Measurements from ENCODE around the gene C3orf18. TPM values are rescaled to one million over a fixed set of nuclear protein-coding genes. Genes with fewer than 3 reads are reported as not detected.

C3orf18 gene
- total RNA-seq, 3 donors from 2014 or later, result 1.5 to 14.1 (median 2.5) TPM

DNA sequence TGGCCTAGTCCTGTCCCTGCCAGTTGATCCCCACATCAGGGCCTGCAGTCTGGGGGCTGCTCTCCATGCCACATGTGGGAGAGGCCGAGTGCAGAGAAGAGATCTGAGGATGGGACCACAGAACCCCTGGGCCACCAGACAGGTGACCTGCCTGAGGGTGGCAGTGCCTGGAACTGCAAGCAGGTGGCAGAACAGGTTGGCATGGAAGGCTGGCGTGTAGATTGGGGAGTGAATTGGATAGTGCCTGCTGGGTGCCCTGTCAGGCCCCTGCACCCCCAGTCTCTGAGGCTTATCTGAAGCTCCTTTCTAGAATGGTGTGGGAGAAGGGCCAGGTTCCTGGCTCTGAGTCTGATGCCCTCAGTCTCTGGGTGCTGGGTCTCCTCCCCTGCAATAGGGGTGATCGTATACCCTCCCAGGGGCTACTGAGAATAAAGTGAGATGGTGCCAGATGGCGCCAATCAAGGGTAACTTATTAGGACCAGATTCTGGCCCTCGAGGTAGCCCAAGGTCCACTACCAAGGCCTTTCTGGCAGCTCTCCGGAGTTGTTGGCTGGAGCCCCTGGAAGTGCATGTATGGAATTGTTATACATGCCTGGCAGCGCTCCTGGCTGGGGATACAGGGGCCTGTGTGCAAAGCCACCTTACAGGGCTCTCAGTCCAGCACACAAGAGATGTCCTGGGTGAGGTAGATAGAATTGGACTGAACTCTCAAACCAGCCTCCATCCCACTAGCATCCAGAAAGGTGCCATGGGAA, 15.7 kb downstream of the C3orf18 start:
- DNase-seq, result no peak
- TF ChIP-seq, protein P1, sequence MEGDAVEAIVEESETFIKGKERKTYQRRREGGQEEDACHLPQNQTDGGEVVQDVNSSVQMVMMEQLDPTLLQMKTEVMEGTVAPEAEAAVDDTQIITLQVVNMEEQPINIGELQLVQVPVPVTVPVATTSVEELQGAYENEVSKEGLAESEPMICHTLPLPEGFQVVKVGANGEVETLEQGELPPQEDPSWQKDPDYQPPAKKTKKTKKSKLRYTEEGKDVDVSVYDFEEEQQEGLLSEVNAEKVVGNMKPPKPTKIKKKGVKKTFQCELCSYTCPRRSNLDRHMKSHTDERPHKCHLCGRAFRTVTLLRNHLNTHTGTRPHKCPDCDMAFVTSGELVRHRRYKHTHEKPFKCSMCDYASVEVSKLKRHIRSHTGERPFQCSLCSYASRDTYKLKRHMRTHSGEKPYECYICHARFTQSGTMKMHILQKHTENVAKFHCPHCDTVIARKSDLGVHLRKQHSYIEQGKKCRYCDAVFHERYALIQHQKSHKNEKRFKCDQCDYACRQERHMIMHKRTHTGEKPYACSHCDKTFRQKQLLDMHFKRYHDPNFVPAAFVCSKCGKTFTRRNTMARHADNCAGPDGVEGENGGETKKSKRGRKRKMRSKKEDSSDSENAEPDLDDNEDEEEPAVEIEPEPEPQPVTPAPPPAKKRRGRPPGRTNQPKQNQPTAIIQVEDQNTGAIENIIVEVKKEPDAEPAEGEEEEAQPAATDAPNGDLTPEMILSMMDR (IDR thresholded peaks at IDR 0.05), result no peak
- H3K4me1 ChIP-seq (ENCODE audit: low read depth), result no peaks in the 10 kb centered on the region
- ATAC-seq, result no peak
- intact Hi-C loops (cut with DNase I, micrococcal nuclease), result no loop called here
- H3K36me3 ChIP-seq (ENCODE audit: low read depth), result no peaks in the 10 kb centered on the region
- H3K9me3 ChIP-seq, result no peaks in the 10 kb centered on the region
- no peak overlapping the region for H3K4me3 ChIP-seq

DNA sequence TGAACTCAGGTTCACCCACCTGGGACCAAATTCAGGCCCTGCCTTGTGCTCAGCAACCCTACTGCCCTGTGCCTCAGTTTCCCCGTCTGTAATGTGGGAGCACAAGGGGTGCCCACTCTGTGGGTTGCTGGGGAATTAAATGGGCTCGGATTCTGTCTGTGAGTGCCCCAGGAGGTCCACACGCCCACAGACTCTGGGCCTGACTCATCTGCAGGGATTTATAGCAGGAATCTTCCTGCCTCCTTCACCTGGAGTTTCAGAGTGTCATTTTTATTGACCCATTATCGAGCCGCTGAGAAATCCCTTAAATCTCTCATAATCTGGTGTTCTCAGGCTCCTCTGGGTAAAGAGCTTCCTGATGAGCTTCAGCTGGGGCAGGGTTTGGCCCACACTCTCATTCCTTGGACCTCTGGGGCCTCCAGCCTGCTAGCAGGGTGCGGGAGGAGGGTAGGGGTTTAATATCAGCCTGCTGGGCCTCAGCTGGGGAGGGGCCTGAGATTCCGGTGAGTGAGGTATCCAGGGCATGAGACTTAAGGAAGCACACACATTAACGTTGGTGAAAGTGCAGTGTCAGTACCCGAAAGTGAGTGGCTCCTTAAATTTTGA, 16.4 kb downstream of the C3orf18 start:
- Histone ChIP-seq H3K4me1 (ENCODE audit: low read depth) (no peaks in the 10 kb centered on the region), H3K4me3 (no peak overlapping the region), H3K9me3 (no peaks in the 10 kb centered on the region), H3K36me3 (ENCODE audit: low read depth) (no peaks in the 10 kb centered on the region)
- ATAC-seq (no peak), DNase-seq (no peak)
- TF ChIP-seq, protein P1 (IDR thresholded peaks at IDR 0.05), result no peak
- intact Hi-C loops (cut with DNase I, micrococcal nuclease), result no loop called here

DNA sequence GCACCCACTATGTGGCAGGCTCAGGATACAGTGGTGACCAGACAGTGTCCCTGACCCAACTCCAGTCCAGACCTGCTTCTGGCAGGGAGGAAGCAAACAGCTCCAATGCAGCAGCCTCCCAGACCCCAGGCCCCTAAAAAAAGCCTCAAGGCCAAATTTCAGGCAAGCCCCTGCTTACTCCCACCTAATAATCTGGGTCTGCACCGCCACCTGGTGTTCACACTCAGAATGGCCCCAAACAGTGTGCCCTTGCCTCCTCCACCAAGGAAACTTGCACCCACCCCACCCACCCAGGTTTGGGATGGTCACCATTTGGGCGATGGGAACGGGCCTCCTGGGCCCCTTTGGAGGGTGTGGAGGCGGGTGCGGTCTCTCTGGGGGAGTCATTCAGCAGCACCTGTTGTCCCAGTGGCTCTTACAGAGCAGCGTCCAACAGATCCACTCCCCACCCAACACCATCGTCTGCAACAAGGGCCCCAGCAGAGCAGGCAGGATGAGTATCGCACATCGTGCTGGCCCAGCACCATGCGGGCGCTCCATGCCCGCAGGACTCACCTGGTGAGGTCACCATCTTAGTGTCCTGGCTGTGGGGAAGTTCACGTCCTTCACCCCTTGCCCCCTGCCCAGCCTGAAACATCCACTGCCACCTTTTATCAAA, 17.3 kb downstream of the C3orf18 start:
- ATAC-seq (peak; percentile 54), DNase-seq (peak in 2 of 3 donors; percentile 65 to 75)
- Histone ChIP-seq H3K36me3 (ENCODE audit: low read depth) (no peaks in the 10 kb centered on the region), H3K4me1 (ENCODE audit: low read depth) (no peaks in the 10 kb centered on the region), H3K9me3 (no peaks in the 10 kb centered on the region), H3K4me3 (no peak overlapping the region)
- TF ChIP-seq, protein P1 (IDR thresholded peaks at IDR 0.05), result peak; percentile 47
- intact Hi-C loops (cut with DNase I, micrococcal nuclease), result no loop called here

DNA sequence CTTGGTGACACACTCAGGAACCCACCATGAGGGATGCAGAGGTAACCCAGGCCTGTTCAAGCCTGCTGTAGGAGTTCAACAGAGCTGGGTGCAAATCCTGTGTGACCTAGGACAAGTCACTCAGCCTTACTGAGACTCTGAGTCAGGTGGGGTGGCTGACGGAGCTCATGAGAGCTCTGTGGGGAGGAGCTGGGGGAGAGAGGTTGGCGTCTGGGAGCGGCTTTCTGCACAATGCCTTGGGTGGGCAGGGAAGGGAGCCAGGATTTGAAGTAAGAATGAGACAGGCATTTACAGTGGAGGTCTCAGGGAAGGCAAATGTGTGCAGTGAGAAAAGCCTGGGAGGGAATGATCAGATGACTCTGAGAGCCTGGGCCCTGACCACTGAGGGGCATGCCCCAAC, 18.3 kb downstream of the C3orf18 start:
- H3K4me1 ChIP-seq (ENCODE audit: low read depth), result no peaks in the 10 kb centered on the region
- ATAC-seq, result no peak
- no peak for DNase-seq
- TF ChIP-seq, protein P1 (IDR thresholded peaks at IDR 0.05), result no peak
- intact Hi-C loops (cut with DNase I, micrococcal nuclease), result loop anchor here (10.0 kb wide), 2 partner anchors 114 to 184 kb away; no protein-coding TSS in a partner anchor
- no peaks in the 10 kb centered on the region for H3K36me3 ChIP-seq (ENCODE audit: low read depth)
- H3K9me3 ChIP-seq, result no peaks in the 10 kb centered on the region
- no peak overlapping the region for H3K4me3 ChIP-seq

DNA sequence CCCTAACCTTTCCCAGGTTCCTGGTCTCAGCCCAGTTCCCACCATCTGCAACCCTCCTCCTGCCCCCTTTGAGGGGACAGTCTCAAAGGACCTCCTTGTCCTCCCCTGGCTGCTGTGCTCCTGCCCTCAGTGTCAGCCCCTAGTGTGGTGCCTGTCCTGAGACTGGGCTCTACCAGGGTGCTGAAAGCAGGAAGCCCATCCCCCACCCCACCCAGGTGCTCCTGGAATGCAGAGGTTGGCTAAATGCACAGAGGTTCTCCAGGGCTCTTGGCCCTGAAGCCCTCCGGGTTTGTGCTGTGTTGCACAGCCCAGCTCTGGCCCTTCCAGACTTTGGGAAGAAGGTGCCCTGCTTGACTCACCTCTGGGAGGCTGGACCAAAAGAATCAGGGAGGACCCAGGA, 21.8 kb downstream of the C3orf18 start:
- no peak overlapping the region for H3K4me3 ChIP-seq
- ATAC-seq (no peak), DNase-seq (no peak)
- no peaks in the 10 kb centered on the region for H3K9me3 ChIP-seq
- TF ChIP-seq, protein P1 (IDR thresholded peaks at IDR 0.05), result no peak
- intact Hi-C loops (cut with DNase I, micrococcal nuclease), result loop anchor here (10.0 kb wide), 2 partner anchors 111 to 181 kb away; no protein-coding TSS in a partner anchor
- H3K4me1 ChIP-seq (ENCODE audit: low read depth), result no peaks in the 10 kb centered on the region
- no peaks in the 10 kb centered on the region for H3K36me3 ChIP-seq (ENCODE audit: low read depth)
